Measurements from ENCODE around the gene SLBP. TPM values are rescaled to one million over a fixed set of nuclear protein-coding genes. Genes with fewer than 3 reads are reported as not detected.

Gene SLBP
- total RNA-seq, 1 donor from 2014 or later, result 23.5 TPM

GRCh38 chr4:1749826-1750225 is 37.7 kb upstream of the SLBP start:
- Histone ChIP-seq H3K36me3 (ENCODE audit: control insufficient read depth in 3 of 3, insufficient read depth in 3 of 3, low read length in 3 of 3) (no peaks in the 10 kb centered on the region), H3K4me3 (ENCODE audit: low read length in 3 of 3) (no peak overlapping the region), H3K9me3 (ENCODE audit: control insufficient read depth in 3 of 3, low read length in 3 of 3) (no peaks in the 10 kb centered on the region), H3K27ac (ENCODE audit: low read depth, low read length) (no peak overlapping the region), H3K9ac (ENCODE audit: low read depth in 1 of 3, low read length in 3 of 3) (no peak overlapping the region), H3K4me1 (ENCODE audit: control insufficient read depth in 3 of 3, insufficient read depth in 3 of 3, low read length in 3 of 3) (peaks cover 0 to 4% (median 0%) of the 10 kb centered on the region in 3 donors), H3K27me3 (ENCODE audit: control insufficient read depth in 3 of 3, insufficient read depth in 3 of 3, low read length in 3 of 3) (peaks cover 0 to 13% (median 7%) of the 10 kb centered on the region in 3 donors)

GRCh38 chr4:1749370-1749769 is 37.3 kb upstream of the SLBP start:
- Histone ChIP-seq H3K9ac (ENCODE audit: low read depth in 1 of 3, low read length in 3 of 3) (no peak overlapping the region), H3K9me3 (ENCODE audit: control insufficient read depth in 3 of 3, low read length in 3 of 3) (no peaks in the 10 kb centered on the region), H3K27me3 (ENCODE audit: control insufficient read depth in 3 of 3, insufficient read depth in 3 of 3, low read length in 3 of 3) (peaks cover 0 to 13% (median 7%) of the 10 kb centered on the region in 3 donors), H3K4me1 (ENCODE audit: control insufficient read depth in 3 of 3, insufficient read depth in 3 of 3, low read length in 3 of 3) (peaks cover 0 to 4% (median 0%) of the 10 kb centered on the region in 3 donors), H3K27ac (ENCODE audit: low read depth, low read length) (no peak overlapping the region), H3K36me3 (ENCODE audit: control insufficient read depth in 3 of 3, insufficient read depth in 3 of 3, low read length in 3 of 3) (no peaks in the 10 kb centered on the region), H3K4me3 (ENCODE audit: low read length in 3 of 3) (no peak overlapping the region)

- H3K4me1 ChIP-seq (ENCODE audit: control insufficient read depth in 3 of 3, insufficient read depth in 3 of 3, low read length in 3 of 3), result peaks cover 0 to 4% (median 0%) of the 10 kb centered on the region in 3 donors
- peaks cover 0 to 13% (median 5%) of the 10 kb centered on the region in 3 donors for H3K27me3 ChIP-seq (ENCODE audit: control insufficient read depth in 3 of 3, insufficient read depth in 3 of 3, low read length in 3 of 3)
- no peaks in the 10 kb centered on the region for H3K9me3 ChIP-seq (ENCODE audit: control insufficient read depth in 3 of 3, low read length in 3 of 3)
- no peak overlapping the region for H3K27ac ChIP-seq (ENCODE audit: low read depth, low read length)
- no peak overlapping the region for H3K4me3 ChIP-seq (ENCODE audit: low read length in 3 of 3)
- H3K36me3 ChIP-seq (ENCODE audit: control insufficient read depth in 3 of 3, insufficient read depth in 3 of 3, low read length in 3 of 3), result peaks cover 0 to 5% (median 0%) of the 10 kb centered on the region in 3 donors
- no peak overlapping the region for H3K9ac ChIP-seq (ENCODE audit: low read depth in 1 of 3, low read length in 3 of 3)
Observed at GRCh38 chr4:1748465-1748995, 36.4 kb upstream of the SLBP start.

DNA sequence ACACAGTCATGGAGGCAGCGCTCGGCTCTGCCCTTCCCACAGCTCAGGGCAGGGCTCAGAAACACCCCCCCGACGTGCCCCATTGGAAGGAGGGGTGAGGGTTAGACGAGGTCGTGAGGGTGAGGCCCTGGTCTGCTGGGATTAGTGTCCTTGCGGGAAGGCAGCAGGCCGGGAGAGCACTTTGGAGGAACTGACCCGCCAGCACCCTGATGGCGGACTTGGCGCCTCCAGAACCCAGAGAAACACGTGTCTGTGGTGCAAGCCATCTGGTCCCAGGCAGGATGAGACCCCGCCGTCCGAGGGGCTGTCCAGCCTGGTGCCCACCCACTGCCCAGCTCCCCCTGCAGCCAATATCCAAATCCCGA is 35.5 kb upstream of the SLBP start:
- H3K9ac ChIP-seq (ENCODE audit: low read depth in 1 of 3, low read length in 3 of 3), result no peak overlapping the region
- no peak overlapping the region for H3K27ac ChIP-seq (ENCODE audit: low read depth, low read length)
- no peak overlapping the region for H3K4me3 ChIP-seq (ENCODE audit: low read length in 3 of 3)
- H3K4me1 ChIP-seq (ENCODE audit: control insufficient read depth in 3 of 3, insufficient read depth in 3 of 3, low read length in 3 of 3), result peaks cover 0 to 4% (median 0%) of the 10 kb centered on the region in 3 donors
- H3K9me3 ChIP-seq (ENCODE audit: control insufficient read depth in 3 of 3, low read length in 3 of 3), result no peaks in the 10 kb centered on the region
- H3K36me3 ChIP-seq (ENCODE audit: control insufficient read depth in 3 of 3, insufficient read depth in 3 of 3, low read length in 3 of 3), result peaks cover 0 to 5% (median 0%) of the 10 kb centered on the region in 3 donors
- H3K27me3 ChIP-seq (ENCODE audit: control insufficient read depth in 3 of 3, insufficient read depth in 3 of 3, low read length in 3 of 3), result peaks cover 0 to 13% (median 4%) of the 10 kb centered on the region in 3 donors

GRCh38 chr4:1746919-1747602 is 34.9 kb upstream of the SLBP start:
- H3K27me3 ChIP-seq (ENCODE audit: control insufficient read depth in 3 of 3, insufficient read depth in 3 of 3, low read length in 3 of 3), result peaks cover 0 to 10% (median 4%) of the 10 kb centered on the region in 3 donors
- peaks cover 0 to 7% (median 0%) of the 10 kb centered on the region in 3 donors for H3K36me3 ChIP-seq (ENCODE audit: control insufficient read depth in 3 of 3, insufficient read depth in 3 of 3, low read length in 3 of 3)
- no peak overlapping the region for H3K27ac ChIP-seq (ENCODE audit: low read depth, low read length)
- no peaks in the 10 kb centered on the region for H3K9me3 ChIP-seq (ENCODE audit: control insufficient read depth in 3 of 3, low read length in 3 of 3)
- peaks cover 0 to 4% (median 0%) of the 10 kb centered on the region in 3 donors for H3K4me1 ChIP-seq (ENCODE audit: control insufficient read depth in 3 of 3, insufficient read depth in 3 of 3, low read length in 3 of 3)
- no peak overlapping the region for H3K4me3 ChIP-seq (ENCODE audit: low read length in 3 of 3)
- H3K9ac ChIP-seq (ENCODE audit: low read depth in 1 of 3, low read length in 3 of 3), result no peak overlapping the region

- no peaks in the 10 kb centered on the region for H3K9me3 ChIP-seq (ENCODE audit: control insufficient read depth in 3 of 3, low read length in 3 of 3)
- no peak overlapping the region for H3K9ac ChIP-seq (ENCODE audit: low read depth in 1 of 3, low read length in 3 of 3)
- no peak overlapping the region for H3K27ac ChIP-seq (ENCODE audit: low read depth, low read length)
- H3K27me3 ChIP-seq (ENCODE audit: control insufficient read depth in 3 of 3, insufficient read depth in 3 of 3, low read length in 3 of 3), result peaks cover 0 to 10% (median 4%) of the 10 kb centered on the region in 3 donors
- no peak overlapping the region for H3K4me3 ChIP-seq (ENCODE audit: low read length in 3 of 3)
- H3K4me1 ChIP-seq (ENCODE audit: control insufficient read depth in 3 of 3, insufficient read depth in 3 of 3, low read length in 3 of 3), result peaks cover 0 to 4% (median 0%) of the 10 kb centered on the region in 3 donors
- H3K36me3 ChIP-seq (ENCODE audit: control insufficient read depth in 3 of 3, insufficient read depth in 3 of 3, low read length in 3 of 3), result peaks cover 0 to 8% (median 4%) of the 10 kb centered on the region in 3 donors
Observed at GRCh38 chr4:1746265-1746691, 34.2 kb upstream of the SLBP start.

- H3K36me3 ChIP-seq (ENCODE audit: control insufficient read depth in 3 of 3, insufficient read depth in 3 of 3, low read length in 3 of 3), result peaks cover 4 to 13% (median 10%) of the 10 kb centered on the region in 3 donors
- H3K27me3 ChIP-seq (ENCODE audit: control insufficient read depth in 3 of 3, insufficient read depth in 3 of 3, low read length in 3 of 3), result peaks cover 0 to 7% (median 4%) of the 10 kb centered on the region in 3 donors
- peaks cover 0 to 4% (median 0%) of the 10 kb centered on the region in 3 donors for H3K4me1 ChIP-seq (ENCODE audit: control insufficient read depth in 3 of 3, insufficient read depth in 3 of 3, low read length in 3 of 3)
- H3K9ac ChIP-seq (ENCODE audit: low read depth in 1 of 3, low read length in 3 of 3), result no peak overlapping the region
- H3K9me3 ChIP-seq (ENCODE audit: control insufficient read depth in 3 of 3, low read length in 3 of 3), result no peaks in the 10 kb centered on the region
- H3K27ac ChIP-seq (ENCODE audit: low read depth, low read length), result no peak overlapping the region
- no peak overlapping the region for H3K4me3 ChIP-seq (ENCODE audit: low read length in 3 of 3)
Observed at GRCh38 chr4:1745697-1746096, 33.6 kb upstream of the SLBP start.

DNA sequence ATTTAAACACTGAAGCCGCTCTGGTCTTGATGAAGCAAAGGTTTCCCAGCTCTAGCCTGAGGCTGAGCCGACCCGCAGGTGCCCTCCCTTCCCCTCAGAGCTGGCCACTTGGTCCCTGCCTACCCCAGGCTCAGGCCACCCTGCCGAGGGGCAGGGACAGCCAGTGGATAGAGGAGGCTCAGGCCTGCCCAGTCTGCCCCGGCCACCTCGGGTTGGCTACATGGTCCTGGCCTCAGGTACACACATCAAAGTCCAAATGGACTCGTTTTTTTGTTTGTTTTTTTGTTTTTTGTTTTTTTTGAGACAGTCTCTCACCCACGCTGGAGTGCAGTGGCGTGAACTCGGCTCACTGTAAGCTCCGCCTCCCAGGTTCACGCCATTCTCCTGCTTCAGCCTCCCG is 33.0 kb upstream of the SLBP start:
- Histone ChIP-seq H3K27ac (ENCODE audit: low read depth, low read length) (no peak overlapping the region), H3K4me1 (ENCODE audit: control insufficient read depth in 3 of 3, insufficient read depth in 3 of 3, low read length in 3 of 3) (peaks cover 0 to 4% (median 0%) of the 10 kb centered on the region in 3 donors), H3K9ac (ENCODE audit: low read depth in 1 of 3, low read length in 3 of 3) (no peak overlapping the region), H3K9me3 (ENCODE audit: control insufficient read depth in 3 of 3, low read length in 3 of 3) (no peaks in the 10 kb centered on the region), H3K4me3 (ENCODE audit: low read length in 3 of 3) (no peak overlapping the region), H3K36me3 (ENCODE audit: control insufficient read depth in 3 of 3, insufficient read depth in 3 of 3, low read length in 3 of 3) (peaks cover 4 to 15% (median 11%) of the 10 kb centered on the region in 3 donors), H3K27me3 (ENCODE audit: control insufficient read depth in 3 of 3, insufficient read depth in 3 of 3, low read length in 3 of 3) (peaks cover 0 to 4% (median 4%) of the 10 kb centered on the region in 3 donors)

DNA sequence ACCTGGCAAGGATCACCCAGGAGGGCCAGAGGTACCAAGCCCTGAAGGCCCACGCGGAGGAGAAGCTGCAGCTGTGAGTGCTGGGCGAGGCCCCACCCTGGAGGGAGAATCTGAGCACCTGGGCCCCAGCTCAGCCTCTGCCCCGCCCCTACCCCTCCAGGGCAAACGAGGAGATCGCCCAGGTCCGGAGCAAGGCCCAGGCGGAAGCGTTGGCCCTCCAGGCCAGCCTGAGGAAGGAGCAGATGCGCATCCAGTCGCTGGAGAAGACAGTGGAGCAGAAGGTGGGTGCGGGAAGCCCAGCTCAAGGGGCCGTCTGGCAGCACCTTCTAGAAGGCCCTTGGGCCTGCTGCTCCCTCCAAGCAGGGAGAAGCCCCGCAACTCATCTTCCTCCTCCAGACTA is 32.4 kb upstream of the SLBP start:
- Histone ChIP-seq H3K4me3 (ENCODE audit: low read length in 3 of 3) (no peak overlapping the region), H3K9ac (ENCODE audit: low read depth in 1 of 3, low read length in 3 of 3) (no peak overlapping the region), H3K27ac (ENCODE audit: low read depth, low read length) (no peak overlapping the region), H3K4me1 (ENCODE audit: control insufficient read depth in 3 of 3, insufficient read depth in 3 of 3, low read length in 3 of 3) (peaks cover 0 to 4% (median 0%) of the 10 kb centered on the region in 3 donors), H3K27me3 (ENCODE audit: control insufficient read depth in 3 of 3, insufficient read depth in 3 of 3, low read length in 3 of 3) (peaks cover 0 to 4% (median 4%) of the 10 kb centered on the region in 3 donors), H3K36me3 (ENCODE audit: control insufficient read depth in 3 of 3, insufficient read depth in 3 of 3, low read length in 3 of 3) (peaks cover 4 to 16% (median 11%) of the 10 kb centered on the region in 3 donors), H3K9me3 (ENCODE audit: control insufficient read depth in 3 of 3, low read length in 3 of 3) (no peaks in the 10 kb centered on the region)

GRCh38 chr4:1743975-1744374 is 31.9 kb upstream of the SLBP start:
- Histone ChIP-seq H3K27ac (ENCODE audit: low read depth, low read length) (no peak overlapping the region), H3K4me1 (ENCODE audit: control insufficient read depth in 3 of 3, insufficient read depth in 3 of 3, low read length in 3 of 3) (peaks cover 0 to 4% (median 0%) of the 10 kb centered on the region in 3 donors), H3K36me3 (ENCODE audit: control insufficient read depth in 3 of 3, insufficient read depth in 3 of 3, low read length in 3 of 3) (peaks cover 4 to 18% (median 15%) of the 10 kb centered on the region in 3 donors)

More at GRCh38 chr4:1743975-1744374, 31.9 kb upstream of the SLBP start:
- no peaks in the 10 kb centered on the region for H3K9me3 ChIP-seq (ENCODE audit: control insufficient read depth in 3 of 3, low read length in 3 of 3)
- H3K27me3 ChIP-seq (ENCODE audit: control insufficient read depth in 3 of 3, insufficient read depth in 3 of 3, low read length in 3 of 3), result peaks cover 0 to 4% (median 4%) of the 10 kb centered on the region in 3 donors
- no peak overlapping the region for H3K4me3 ChIP-seq (ENCODE audit: low read length in 3 of 3)
- H3K9ac ChIP-seq (ENCODE audit: low read depth in 1 of 3, low read length in 3 of 3), result no peak overlapping the region
